SK-N-SH (cell line): ENCODE data around the gene ATP6V0A1. TPM values are rescaled to one million over a fixed set of nuclear protein-coding genes. Genes with fewer than 3 reads are reported as not detected.

ENCODE experiments used
- CTCF ChIA-PET: fragments of 300-600, 350-600 bp; formaldehyde crosslinking; extraction: SDS; loops from one replicate; lab custom pipeline; 2021; lab: Yijun Ruan, JAX
- POLR2A ChIA-PET: fragments of 350-600 bp; sonication (Branson Sonifier 250); formaldehyde crosslinking; extraction: SDS; loops from one replicate; lab custom pipeline; 2020; ENCODE audit warnings: antibody characterized with exemption, inconsistent platforms; lab: Yijun Ruan, JAX
- DNase-seq: peaks from one replicate; pipeline ENCODE4 v3.0.0; 2012
- H2AFZ ChIP-seq: fragments of 200-600 bp; sonication (generic); 2 replicates; pipeline ENCODE4 v1.8.1; 2016; ENCODE audit warnings: antibody characterized with exemption, mild to moderate bottlenecking, low read depth
- H3F3A ChIP-seq: fragments of 200-600 bp; sonication (generic); replicated peaks from 2 replicates; pipeline ENCODE3; 2016; ENCODE audit warnings: antibody characterized with exemption, mild to moderate bottlenecking; ENCODE audit not compliant: insufficient read depth
- H3K27ac ChIP-seq, 2 experiments: fragments of 200-500 bp in 1 of 2; fragments of 200-600 bp in 1 of 2; sonication (Bioruptor generic) in 1 of 2; sonication (generic), shearing (Covaris generic) in 1 of 2; 2 replicates each; pipeline versions ENCODE4 v1.5.1 to v1.6.1; 2014 to 2016; ENCODE audit warnings: low read depth in 2 of 2, inconsistent platforms in 1 of 2, low read length in 1 of 2, mild to moderate bottlenecking in 1 of 2, mixed read lengths in 1 of 2
- H3K27me3 ChIP-seq: fragments of 200-600 bp; sonication (generic), shearing (Covaris generic); 2 replicates; pipeline ENCODE4 v1.6.1; 2016; ENCODE audit warnings: mixed run types; ENCODE audit not compliant: insufficient read depth
- H3K36me3 ChIP-seq, 2 experiments: fragments of 200-500 bp in 1 of 2; fragments of 200-600 bp in 1 of 2; sonication (Bioruptor generic) in 1 of 2; sonication (generic) in 1 of 2; replicated peaks in 1 of 2; 2 replicates each; pipeline versions ENCODE3 to v1.5.1; 2014 to 2016; ENCODE audit warnings: low read length in 1 of 2, mild to moderate bottlenecking in 1 of 2; ENCODE audit not compliant: insufficient read depth in 2 of 2, control insufficient read depth in 1 of 2
- H3K4me1 ChIP-seq, 2 experiments: fragments of 200-500 bp in 1 of 2; fragments of 200-600 bp in 1 of 2; sonication (Bioruptor generic) in 1 of 2; sonication (generic), shearing (Covaris generic) in 1 of 2; 2 replicates each; pipeline versions ENCODE4 v1.5.1 to v1.6.1; 2014 to 2016; ENCODE audit warnings: low read depth in 1 of 2, low read length in 1 of 2, mixed run types in 1 of 2; ENCODE audit not compliant: insufficient read depth in 2 of 2, control insufficient read depth in 1 of 2
- H3K4me2 ChIP-seq: fragments of 200-600 bp; sonication (generic), shearing (Covaris generic); 2 replicates; pipeline ENCODE4 v1.6.1; 2017; ENCODE audit warnings: mixed run types
- H3K4me3 ChIP-seq, 2 experiments: fragments of 200-500 bp in 1 of 2; fragments of 200-600 bp in 1 of 2; sonication (Bioruptor generic) in 1 of 2; sonication (generic), shearing (Covaris generic) in 1 of 2; 2 replicates each; pipeline versions ENCODE4 v1.5.1 to v1.8.1; 2014 to 2016; ENCODE audit warnings: low read depth in 2 of 2, inconsistent platforms in 1 of 2, low read length in 1 of 2, mild to moderate bottlenecking in 1 of 2, mixed read lengths in 1 of 2, moderate library complexity in 1 of 2
- H3K79me2 ChIP-seq: fragments of 200-600 bp; sonication (generic); 2 replicates; pipeline ENCODE4 v1.8.1; 2017; ENCODE audit warnings: mild to moderate bottlenecking; ENCODE audit not compliant: insufficient read depth
- H3K9ac ChIP-seq: fragments of 200-600 bp; sonication (generic); 2 replicates; pipeline ENCODE4 v1.6.1; 2017; ENCODE audit warnings: mixed run types
- H3K9me2 ChIP-seq: fragments of 200-600 bp; sonication (generic); 2 replicates; pipeline ENCODE4 v1.6.1; 2017; ENCODE audit warnings: mixed run types
- H3K9me3 ChIP-seq: fragments of 200-600 bp; sonication (generic); 2 replicates; pipeline ENCODE4 v1.6.1; 2017; ENCODE audit warnings: mixed run types, mild to moderate bottlenecking, moderate library complexity
- H4K20me1 ChIP-seq: fragments of 200-600 bp; sonication (generic); 2 replicates; pipeline ENCODE4 v1.6.1; 2017; ENCODE audit warnings: mild to moderate bottlenecking, mixed run types; ENCODE audit not compliant: insufficient read depth
- CHD2 ChIP-seq: fragments of 150-350 bp; IDR thresholded peaks from 2 replicates; pipeline ENCODE4 v1.6.1; 2018; ENCODE audit warnings: low read length; ENCODE audit not compliant: partially characterized antibody
- CTCF ChIP-seq: fragments of 200-600 bp; sonication (generic); IDR thresholded peaks from 2 replicates; pipeline ENCODE4 v1.6.1; 2017; ENCODE audit warnings: antibody characterized with exemption, mild to moderate bottlenecking, moderate library complexity
- ELF1 ChIP-seq: IDR thresholded peaks from 2 replicates; pipeline ENCODE4 v1.4.0; 2012
- EZH2phosphoT487 ChIP-seq: fragments of 200-600 bp; sonication (generic); IDR thresholded peaks from 2 replicates; pipeline ENCODE4 v1.6.1; 2017; ENCODE audit warnings: low read depth, mixed run types, mild to moderate bottlenecking, antibody characterized with exemption, moderate library complexity, borderline replicate concordance
- GATA2 ChIP-seq: sonication (generic); formaldehyde crosslinking; IDR thresholded peaks from 2 replicates; pipeline ENCODE4 v1.5.0; 2020; ENCODE audit warnings: mild to moderate bottlenecking, missing genetic modification reagents
- REST ChIP-seq: IDR thresholded peaks from 2 replicates; pipeline ENCODE4 v1.6.1; 2012; ENCODE audit warnings: mild to moderate bottlenecking, low read depth, low read length, moderate library complexity
- RFX5 ChIP-seq: IDR thresholded peaks from 2 replicates; pipeline ENCODE4 v1.6.1; 2012; ENCODE audit warnings: mild to moderate bottlenecking, improper control_type of control experiment, low read length
- SIN3A ChIP-seq: IDR thresholded peaks from 2 replicates; pipeline ENCODE4 v1.6.1; 2012; ENCODE audit warnings: low read depth, mild to moderate bottlenecking, low read length, moderate library complexity, borderline replicate concordance
- SMC3 ChIP-seq: IDR thresholded peaks from 2 replicates; pipeline ENCODE4 v1.6.1; 2012; ENCODE audit warnings: low read depth, low read length, improper control_type of control experiment
- TAF1 ChIP-seq: IDR thresholded peaks from 2 replicates; pipeline ENCODE4 v1.6.1; 2012; ENCODE audit warnings: low read depth, mild to moderate bottlenecking, low read length, moderate library complexity, borderline replicate concordance
- USF2 ChIP-seq: fragments of 150-350 bp; IDR thresholded peaks from 2 replicates; pipeline ENCODE4 v1.6.1; 2017; ENCODE audit warnings: antibody characterized with exemption, low read length, low read depth, borderline replicate concordance
- WGBS: methylation state at CpG from one replicate; pipeline ENCODE4 v1.1.6; 2017; ENCODE audit warnings: low lambda C conversion rate; 5-methylcytosine and 5-hydroxymethylcytosine counted together
- polyA plus RNA-seq, 3 experiments: library from polyadenylated mRNA; depleted of rRNA; stranded (reverse); fragments of >200 nt; gene quantifications; 2 replicates each; pipeline ENCODE4 v1.2.3, GENCODE V29; 2012
- TF ChIP-seq, protein P1 (sequence below): fragments of 150-350 bp; IDR thresholded peaks from 2 replicates; pipeline ENCODE4 v1.6.1; 2016; ENCODE audit warnings: mild to moderate bottlenecking, low read depth, low read length
- TF ChIP-seq, protein P2 (sequence below): IDR thresholded peaks from 2 replicates; pipeline ENCODE4 v1.4.0; 2012; ENCODE audit warnings: low read depth

ATP6V0A1 gene
- polyA plus RNA-seq, 1 of the 3 experiments (the other 2 are of a cell fraction), result 31.7 TPM

- POLR2A ChIA-PET, result interaction anchor here (0.7 kb wide), 1 partner anchor 1079 kb away, joined by 7 read pairs; no protein-coding TSS in a partner anchor
Measured at GRCh38 chr17:42441371-42442195, 17.1 kb upstream of the ATP6V0A1 start.

More at GRCh38 chr17:42441371-42442195, 17.1 kb upstream of the ATP6V0A1 start:
- Histone ChIP-seq H3K27me3 (no peaks in the 10 kb centered on the region), H3K4me1 (no peaks in the 10 kb centered on the region), H4K20me1 (no peaks in the 10 kb centered on the region), H3K4me2 (no peak overlapping the region), H3K79me2 (no peaks in the 10 kb centered on the region), H3K9me3 (no peaks in the 10 kb centered on the region), H3F3A (peaks cover 5% of the 10 kb centered on the region), H3K9ac (no peak overlapping the region), H3K36me3 (no peaks in the 10 kb centered on the region), H3K27ac (no peak overlapping the region), H3K4me3 (no peak overlapping the region), H2AFZ (no peak overlapping the region), H3K9me2 (no peaks in the 10 kb centered on the region)
- DNase-seq, result no peak
- WGBS, result 63% methylated on average over 7 of the region's 7 CpGs
- CTCF ChIA-PET, result interaction anchor here (1.0 to 2.1 kb wide), 3 partner anchors 13 to 21 kb away, joined by 3 to 8 read pairs (median 4); partner anchors contain the start of gene CAVIN1
- TF ChIP-seq EZH2phosphoT487 (no peak), GATA2 (CRISPR knock-in tag) (no peak), ELF1 (no peak), TAF1 (no peak), SMC3 (no peak), REST (no peak), USF2 (no peak), CTCF (no peak), SIN3A (no peak), CHD2 (no peak), RFX5 (no peak)
- TF ChIP-seq, protein P1, sequence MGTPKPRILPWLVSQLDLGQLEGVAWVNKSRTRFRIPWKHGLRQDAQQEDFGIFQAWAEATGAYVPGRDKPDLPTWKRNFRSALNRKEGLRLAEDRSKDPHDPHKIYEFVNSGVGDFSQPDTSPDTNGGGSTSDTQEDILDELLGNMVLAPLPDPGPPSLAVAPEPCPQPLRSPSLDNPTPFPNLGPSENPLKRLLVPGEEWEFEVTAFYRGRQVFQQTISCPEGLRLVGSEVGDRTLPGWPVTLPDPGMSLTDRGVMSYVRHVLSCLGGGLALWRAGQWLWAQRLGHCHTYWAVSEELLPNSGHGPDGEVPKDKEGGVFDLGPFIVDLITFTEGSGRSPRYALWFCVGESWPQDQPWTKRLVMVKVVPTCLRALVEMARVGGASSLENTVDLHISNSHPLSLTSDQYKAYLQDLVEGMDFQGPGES, result no peak
- TF ChIP-seq, protein P2, sequence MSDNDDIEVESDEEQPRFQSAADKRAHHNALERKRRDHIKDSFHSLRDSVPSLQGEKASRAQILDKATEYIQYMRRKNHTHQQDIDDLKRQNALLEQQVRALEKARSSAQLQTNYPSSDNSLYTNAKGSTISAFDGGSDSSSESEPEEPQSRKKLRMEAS, result no peak
